ENCODE results near the gene FAM25G. TPM values are rescaled to one million over a fixed set of nuclear protein-coding genes. Genes with fewer than 3 reads are reported as not detected.
"Not testable (repeated sequence)": the region's sequence is repeated elsewhere in the genome, so short reads cannot be mapped to it uniquely, and the experiment has no call there.

Gene FAM25G
- total and polyA plus RNA-seq, 4 experiments from 2014 or later, result not detected

DNA sequence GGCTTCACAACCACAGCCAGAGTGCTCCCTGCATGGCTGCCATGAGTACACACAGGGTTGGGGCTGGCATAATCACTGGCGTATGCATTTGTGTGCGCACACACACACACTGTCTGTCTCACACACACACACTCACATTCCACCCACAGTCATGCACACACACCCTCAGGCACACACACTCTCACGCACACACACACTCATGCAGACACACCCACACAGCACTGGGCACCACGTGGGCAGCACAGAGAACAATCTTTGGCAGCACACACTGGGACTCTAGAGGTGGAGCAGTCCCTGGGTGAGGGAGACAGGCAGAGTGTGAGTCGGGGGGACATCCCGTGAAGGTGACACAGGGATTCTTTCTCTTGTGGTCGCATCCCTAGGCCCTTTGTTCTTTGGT lies 18.0 kb downstream of the FAM25G start:
- H3K4me3 ChIP-seq (ENCODE audit: low read length in 2 of 2); H3K36me3 ChIP-seq (ENCODE audit: insufficient read depth, low read length); H3K27ac ChIP-seq (ENCODE audit: low read depth, low read length); intact Hi-C loops (cut with micrococcal nuclease); H3K9me3 ChIP-seq (ENCODE audit: control insufficient read depth in 1 of 2, low read length in 2 of 2); H3K36me3 Mint-ChIP-seq; POLR2A ChIA-PET (ENCODE audit: partially characterized antibody); H3K27me3 ChIP-seq (ENCODE audit: insufficient read depth, low read length); H3K4me3 Mint-ChIP-seq; DNase-seq; CTCF ChIA-PET (ENCODE audit: partially characterized antibody); H3K4me1 ChIP-seq (ENCODE audit: insufficient read depth, low read length); H3K27me3 Mint-ChIP-seq; H3K4me1 Mint-ChIP-seq; H3K9me3 Mint-ChIP-seq; H3K27ac Mint-ChIP-seq: not testable (repeated sequence)

DNA sequence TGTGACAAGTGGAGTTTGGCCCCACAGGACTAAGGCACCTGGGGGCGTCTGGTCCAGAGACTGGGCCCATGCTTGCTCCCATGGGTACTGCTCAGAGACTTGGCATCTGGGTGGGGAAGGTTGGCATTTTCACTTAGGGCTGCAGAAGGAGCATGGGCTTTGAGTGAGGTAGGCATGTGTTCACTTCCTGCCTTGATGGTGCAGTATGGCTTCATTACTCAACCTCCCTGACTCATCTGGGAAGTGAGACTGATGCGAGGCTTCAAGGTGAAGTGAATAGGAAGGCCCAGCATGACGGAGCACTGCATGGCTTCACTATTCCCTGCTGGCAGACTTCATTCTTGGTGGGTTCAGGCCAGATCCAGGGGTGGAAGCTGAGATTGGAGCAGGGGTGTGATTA lies 18.9 kb downstream of the FAM25G start:
- H3K9me3 ChIP-seq (ENCODE audit: control insufficient read depth in 1 of 2, low read length in 2 of 2); H3K4me1 Mint-ChIP-seq; H3K4me1 ChIP-seq (ENCODE audit: insufficient read depth, low read length); H3K27me3 ChIP-seq (ENCODE audit: insufficient read depth, low read length); H3K27ac ChIP-seq (ENCODE audit: low read depth, low read length); H3K27ac Mint-ChIP-seq; H3K36me3 ChIP-seq (ENCODE audit: insufficient read depth, low read length); H3K27me3 Mint-ChIP-seq; POLR2A ChIA-PET (ENCODE audit: partially characterized antibody); H3K4me3 ChIP-seq (ENCODE audit: low read length in 2 of 2); CTCF ChIA-PET (ENCODE audit: partially characterized antibody); H3K9me3 Mint-ChIP-seq; DNase-seq; intact Hi-C loops (cut with micrococcal nuclease); H3K4me3 Mint-ChIP-seq; H3K36me3 Mint-ChIP-seq: not testable (repeated sequence)

DNA sequence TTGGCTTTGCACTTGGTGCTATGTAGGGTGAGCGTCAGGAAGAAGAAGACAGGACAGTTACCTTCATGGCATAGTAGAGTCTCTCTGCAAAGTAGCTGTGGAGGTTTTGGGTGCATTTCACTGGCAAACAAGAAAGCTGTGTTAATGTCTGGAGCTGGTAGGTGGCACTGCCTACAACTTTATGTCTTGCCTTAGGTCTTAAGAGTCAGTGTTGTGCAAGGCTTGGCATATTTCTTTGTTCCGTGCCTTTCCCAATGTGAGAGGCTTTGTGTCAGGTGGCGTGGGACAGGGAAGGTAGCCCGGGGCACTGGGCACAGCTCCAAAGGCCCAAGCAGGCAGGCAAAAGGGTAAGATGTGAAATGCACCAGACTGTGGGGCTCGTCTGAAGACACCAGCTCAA lies 19.4 kb downstream of the FAM25G start:
- H3K4me1 ChIP-seq (ENCODE audit: insufficient read depth, low read length); CTCF ChIA-PET (ENCODE audit: partially characterized antibody); H3K4me3 Mint-ChIP-seq; H3K4me3 ChIP-seq (ENCODE audit: low read length in 2 of 2); H3K36me3 ChIP-seq (ENCODE audit: insufficient read depth, low read length); H3K27ac Mint-ChIP-seq; H3K4me1 Mint-ChIP-seq; DNase-seq; POLR2A ChIA-PET (ENCODE audit: partially characterized antibody); H3K36me3 Mint-ChIP-seq; H3K27me3 Mint-ChIP-seq; H3K9me3 ChIP-seq (ENCODE audit: control insufficient read depth in 1 of 2, low read length in 2 of 2); intact Hi-C loops (cut with micrococcal nuclease); H3K9me3 Mint-ChIP-seq; H3K27me3 ChIP-seq (ENCODE audit: insufficient read depth, low read length); H3K27ac ChIP-seq (ENCODE audit: low read depth, low read length): not testable (repeated sequence)

DNA sequence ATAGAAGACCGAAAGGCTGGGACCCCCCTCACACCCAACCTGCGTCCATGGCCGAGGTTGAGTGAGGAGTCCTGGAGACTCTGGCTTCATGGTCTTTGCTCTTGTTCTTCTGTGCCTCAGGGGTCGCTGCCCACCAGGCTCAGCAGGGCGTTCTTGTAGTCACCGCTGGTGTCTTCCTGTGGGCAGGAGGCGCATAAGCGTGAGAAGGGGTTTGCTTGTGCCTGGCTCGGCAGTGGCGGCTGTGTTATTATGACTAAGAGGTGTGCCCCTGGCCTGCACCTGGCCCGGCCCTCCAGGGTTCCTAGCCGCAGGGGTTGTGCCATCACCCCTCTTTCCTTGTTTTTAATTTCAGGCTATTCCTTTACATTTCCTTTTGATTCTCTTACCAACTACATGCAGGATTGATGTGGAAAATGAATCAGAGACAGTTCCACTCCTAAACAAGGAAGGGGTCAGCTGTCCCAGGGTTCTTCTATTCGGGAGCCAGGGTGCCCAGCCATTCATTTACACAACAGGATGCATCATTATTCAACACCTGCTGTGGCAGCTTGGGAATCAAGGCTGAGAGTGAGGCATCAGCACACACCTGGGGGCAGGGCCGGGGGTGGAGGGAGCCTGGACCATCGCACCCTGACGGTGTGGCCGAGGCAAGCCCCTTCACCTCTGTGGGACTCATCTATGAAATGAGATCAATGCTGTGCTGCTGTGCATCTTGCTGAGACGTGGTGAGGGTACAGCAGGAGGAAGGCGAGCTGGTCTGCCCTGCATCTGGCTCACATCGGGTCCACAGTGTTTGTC lies 22.6 kb downstream of the FAM25G start:
- H3K4me1 Mint-ChIP-seq; H3K4me3 Mint-ChIP-seq; H3K9me3 ChIP-seq (ENCODE audit: control insufficient read depth in 1 of 2, low read length in 2 of 2); H3K9me3 Mint-ChIP-seq; intact Hi-C loops (cut with micrococcal nuclease); H3K27ac Mint-ChIP-seq; H3K36me3 ChIP-seq (ENCODE audit: insufficient read depth, low read length); H3K27me3 Mint-ChIP-seq; H3K4me1 ChIP-seq (ENCODE audit: insufficient read depth, low read length); H3K27ac ChIP-seq (ENCODE audit: low read depth, low read length); POLR2A ChIA-PET (ENCODE audit: partially characterized antibody); H3K27me3 ChIP-seq (ENCODE audit: insufficient read depth, low read length); CTCF ChIA-PET (ENCODE audit: partially characterized antibody); H3K36me3 Mint-ChIP-seq; H3K4me3 ChIP-seq (ENCODE audit: low read length in 2 of 2): not testable (repeated sequence)
- peak in 1 of 5 donors; percentile 1 for DNase-seq

DNA sequence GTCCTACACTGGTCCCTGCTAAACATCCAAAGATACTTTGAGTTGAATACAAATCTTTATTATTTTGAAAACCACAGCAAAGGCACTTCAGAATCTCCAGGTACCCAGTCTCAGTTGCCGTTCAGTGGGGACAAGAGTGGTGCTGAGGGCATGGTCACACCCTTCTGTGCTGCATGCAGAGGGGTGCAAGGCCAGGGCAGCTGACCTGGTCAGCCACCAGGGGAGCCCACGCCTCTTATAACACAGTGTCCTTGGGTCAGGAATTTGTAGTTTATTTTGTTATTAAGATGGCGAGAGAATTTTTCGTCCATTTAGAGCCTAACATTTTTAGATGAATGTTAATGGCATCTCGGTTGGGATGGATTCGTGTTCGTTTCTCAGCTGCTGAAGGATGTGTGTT lies 23.5 kb downstream of the FAM25G start:
- H3K9me3 Mint-ChIP-seq; H3K4me1 Mint-ChIP-seq; H3K36me3 Mint-ChIP-seq; H3K4me3 Mint-ChIP-seq; H3K9me3 ChIP-seq (ENCODE audit: control insufficient read depth in 1 of 2, low read length in 2 of 2); H3K36me3 ChIP-seq (ENCODE audit: insufficient read depth, low read length); DNase-seq; intact Hi-C loops (cut with micrococcal nuclease); H3K4me3 ChIP-seq (ENCODE audit: low read length in 2 of 2); POLR2A ChIA-PET (ENCODE audit: partially characterized antibody); CTCF ChIA-PET (ENCODE audit: partially characterized antibody); H3K27me3 ChIP-seq (ENCODE audit: insufficient read depth, low read length); H3K27me3 Mint-ChIP-seq; H3K27ac Mint-ChIP-seq; H3K27ac ChIP-seq (ENCODE audit: low read depth, low read length); H3K4me1 ChIP-seq (ENCODE audit: insufficient read depth, low read length): not testable (repeated sequence)

DNA sequence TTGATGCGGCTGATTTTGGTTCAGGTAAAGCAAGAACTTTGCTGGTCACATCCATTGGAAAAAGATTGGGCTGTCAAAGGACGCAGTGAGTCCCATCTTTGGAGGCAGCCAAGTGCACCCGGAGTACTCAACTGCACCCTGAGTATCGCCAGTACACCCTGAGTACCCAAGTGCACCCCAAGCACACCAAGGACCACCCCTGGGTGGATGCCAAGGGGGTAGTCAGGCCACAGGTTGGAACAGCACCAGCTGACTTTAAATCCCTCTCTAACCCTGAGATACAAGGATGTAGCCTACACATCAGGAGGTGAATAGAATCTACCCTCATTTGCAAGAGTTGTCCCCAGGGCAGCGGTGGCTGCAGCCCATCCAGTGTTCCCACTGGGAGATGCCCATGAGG lies 24.0 kb downstream of the FAM25G start:
- intact Hi-C loops (cut with micrococcal nuclease); H3K4me3 Mint-ChIP-seq; H3K4me1 Mint-ChIP-seq; CTCF ChIA-PET (ENCODE audit: partially characterized antibody); H3K36me3 Mint-ChIP-seq; H3K9me3 Mint-ChIP-seq; H3K27ac Mint-ChIP-seq; H3K4me1 ChIP-seq (ENCODE audit: insufficient read depth, low read length); H3K27me3 Mint-ChIP-seq; H3K4me3 ChIP-seq (ENCODE audit: low read length in 2 of 2); H3K27ac ChIP-seq (ENCODE audit: low read depth, low read length); H3K27me3 ChIP-seq (ENCODE audit: insufficient read depth, low read length); H3K9me3 ChIP-seq (ENCODE audit: control insufficient read depth in 1 of 2, low read length in 2 of 2); H3K36me3 ChIP-seq (ENCODE audit: insufficient read depth, low read length); POLR2A ChIA-PET (ENCODE audit: partially characterized antibody): not testable (repeated sequence)
- DNase-seq, result peak in 1 of 5 donors; percentile 7

DNA sequence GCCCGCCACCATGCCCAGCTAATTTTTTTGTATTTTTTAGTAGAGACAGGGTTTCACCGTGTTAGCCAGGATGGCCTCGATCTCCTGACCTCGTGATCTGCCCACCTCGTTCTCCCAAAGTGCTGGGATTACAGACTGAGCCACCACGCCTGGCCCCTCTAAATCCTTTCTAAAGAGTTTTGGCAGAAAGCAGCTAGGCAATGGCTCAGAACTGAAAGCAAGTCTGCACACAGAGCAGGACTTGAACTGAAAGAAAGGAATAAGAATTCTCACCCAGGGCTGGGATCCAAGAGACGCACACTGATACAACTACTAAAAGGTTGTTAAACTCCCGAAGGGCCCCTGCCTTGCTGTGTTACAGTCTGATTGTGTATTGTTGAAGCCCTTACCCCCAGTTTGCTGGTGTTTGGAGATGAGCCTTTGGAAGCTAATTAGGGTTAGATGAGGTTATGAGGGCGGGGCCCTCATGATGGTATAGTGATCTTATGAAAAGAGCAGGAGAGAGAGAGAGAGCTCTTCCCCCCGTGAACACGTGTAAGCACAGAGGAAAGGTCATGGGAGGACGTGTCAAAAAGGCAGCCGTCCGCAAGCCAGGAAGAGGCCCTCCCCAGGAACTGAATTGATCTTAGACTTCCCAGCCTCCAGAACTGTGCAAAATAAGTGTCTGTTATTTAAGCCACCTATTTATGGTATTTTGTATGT lies 26.1 kb downstream of the FAM25G start:
- POLR2A ChIA-PET (ENCODE audit: partially characterized antibody); H3K27ac ChIP-seq (ENCODE audit: low read depth, low read length); H3K27ac Mint-ChIP-seq; H3K9me3 ChIP-seq (ENCODE audit: control insufficient read depth in 1 of 2, low read length in 2 of 2); DNase-seq; H3K27me3 Mint-ChIP-seq; H3K36me3 Mint-ChIP-seq; H3K4me1 ChIP-seq (ENCODE audit: insufficient read depth, low read length); H3K9me3 Mint-ChIP-seq; H3K4me1 Mint-ChIP-seq; H3K4me3 ChIP-seq (ENCODE audit: low read length in 2 of 2); H3K36me3 ChIP-seq (ENCODE audit: insufficient read depth, low read length); H3K4me3 Mint-ChIP-seq; CTCF ChIA-PET (ENCODE audit: partially characterized antibody); H3K27me3 ChIP-seq (ENCODE audit: insufficient read depth, low read length); intact Hi-C loops (cut with micrococcal nuclease): not testable (repeated sequence)
